OCI-LY1 (cell line): Measurements from ENCODE around the gene ABCD3.

ENCODE experiments used
- H2AFZ ChIP-seq: fragments of 200-600 bp; sonication (generic), shearing (Covaris generic); 2 replicates; pipeline ENCODE4 v1.6.0; 2014; ENCODE audit warnings: antibody characterized with exemption, mild to moderate bottlenecking, low read length
- H3F3A ChIP-seq: fragments of 200-600 bp; sonication (generic), shearing (Covaris generic); 2 replicates; pipeline ENCODE4 v1.6.0; 2014; ENCODE audit warnings: mild to moderate bottlenecking, antibody characterized with exemption, low read length, moderate library complexity; ENCODE audit not compliant: insufficient read depth
- H3K27ac ChIP-seq: fragments of 200-600 bp; sonication (generic); 2 replicates; pipeline ENCODE4 v1.5.1; 2014; ENCODE audit warnings: low read length, mixed run types, mild to moderate bottlenecking, low read depth; ENCODE audit not compliant: poor library complexity, severe bottlenecking
- H3K27me3 ChIP-seq: fragments of 200-600 bp; sonication (generic); 2 replicates; pipeline ENCODE4 v1.6.0; 2014; ENCODE audit warnings: antibody characterized with exemption, mild to moderate bottlenecking, low read length, moderate library complexity; ENCODE audit not compliant: insufficient read depth
- H3K36me3 ChIP-seq: fragments of 200-600 bp; sonication (generic); 2 replicates; pipeline ENCODE4 v1.6.1; 2014; ENCODE audit warnings: mild to moderate bottlenecking, antibody characterized with exemption, low read length, moderate library complexity, mixed read lengths; ENCODE audit not compliant: insufficient read depth
- H3K4me1 ChIP-seq: fragments of 200-600 bp; sonication (generic); 2 replicates; pipeline ENCODE4 v1.5.1; 2014; ENCODE audit warnings: mild to moderate bottlenecking, low read length, moderate library complexity; ENCODE audit not compliant: insufficient read depth, severe bottlenecking
- H3K4me2 ChIP-seq: fragments of 200-600 bp; sonication (generic), shearing (Covaris generic); 2 replicates; pipeline ENCODE4 v1.6.1; 2014; ENCODE audit warnings: low read length
- H3K4me3 ChIP-seq: fragments of 200-600 bp; sonication (generic); 2 replicates; pipeline ENCODE4 v1.5.1; 2014; ENCODE audit warnings: low read length, low read depth, mild to moderate bottlenecking, mixed read lengths; ENCODE audit not compliant: poor library complexity, severe bottlenecking
- H3K79me2 ChIP-seq: fragments of 200-600 bp; shearing (Covaris generic); 2 replicates; pipeline ENCODE4 v1.6.1; 2016; ENCODE audit warnings: mixed run types, low read length, mixed read lengths; ENCODE audit not compliant: insufficient read depth
- H3K9ac ChIP-seq: fragments of 200-600 bp; sonication (generic), shearing (Covaris generic); 2 replicates; pipeline ENCODE4 v1.6.1; 2014; ENCODE audit warnings: mild to moderate bottlenecking, low read length, mixed read lengths
- H3K9me2 ChIP-seq: fragments of 200-600 bp; sonication (generic), shearing (Covaris generic); 2 replicates; pipeline ENCODE4 v1.6.1; 2014; ENCODE audit warnings: low read depth, mild to moderate bottlenecking, low read length, mixed read lengths
- H3K9me3 ChIP-seq: fragments of 200-600 bp; shearing (Covaris generic); 2 replicates; pipeline ENCODE4 v1.6.1; 2014; ENCODE audit warnings: low read length, mixed read lengths
- H4K20me1 ChIP-seq: fragments of 200-600 bp; sonication (generic), shearing (Covaris generic); 2 replicates; pipeline ENCODE4 v1.6.0; 2016; ENCODE audit warnings: mild to moderate bottlenecking, low read length; ENCODE audit not compliant: insufficient read depth
- EZH2 ChIP-seq: fragments of 200-600 bp; sonication (generic), shearing (Covaris generic); IDR thresholded peaks from 2 replicates; pipeline ENCODE4 v1.8.0; 2017; ENCODE audit warnings: borderline replicate concordance, mixed run types, mild to moderate bottlenecking, antibody characterized with exemption, low read length, moderate library complexity, mixed read lengths
- TF ChIP-seq, protein P1 (sequence below): fragments of 200-600 bp; sonication (generic), shearing (Covaris generic); IDR thresholded peaks from 2 replicates; pipeline ENCODE4 v1.5.1; 2017; ENCODE audit warnings: mild to moderate bottlenecking, antibody characterized with exemption, low read length, moderate library complexity, mixed read lengths

Gene ABCD3

DNA sequence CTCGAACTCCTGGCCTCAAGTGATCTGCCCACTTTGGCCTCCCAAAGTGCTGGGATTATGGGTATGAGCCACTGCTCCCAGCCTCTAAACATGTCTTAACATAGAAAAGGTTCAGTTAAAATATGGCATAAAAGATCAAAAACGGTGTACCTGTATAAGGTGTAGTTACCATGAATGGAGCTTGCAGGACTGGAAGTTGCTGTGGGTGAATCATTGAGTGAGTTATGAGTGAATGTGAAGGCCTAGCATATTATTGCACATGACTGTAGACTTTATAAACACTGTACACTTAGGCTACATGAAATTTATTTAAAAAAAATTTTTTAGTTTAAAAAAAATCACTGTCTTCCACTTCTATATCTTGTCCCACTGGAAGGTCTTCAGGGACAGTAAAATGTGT lies 15.7 kb downstream of the ABCD3 start:
- no peaks in the 10 kb centered on the region for H3K27me3 ChIP-seq
- H3K9ac ChIP-seq = no peak overlapping the region
- H4K20me1 ChIP-seq = no peaks in the 10 kb centered on the region
- no peak overlapping the region for H3K27ac ChIP-seq
- peaks cover 9% of the 10 kb centered on the region; the same call in 1 of the 2 replicates for H3K9me3 ChIP-seq
- H2AFZ ChIP-seq = no peak overlapping the region
- H3K4me2 ChIP-seq = no peak overlapping the region
- no peaks in the 10 kb centered on the region for H3K4me1 ChIP-seq
- no peaks in the 10 kb centered on the region; the same call in 1 of the 2 replicates for H3K36me3 ChIP-seq
- H3K79me2 ChIP-seq = peaks cover 12% of the 10 kb centered on the region
- no peak for TF ChIP-seq EZH2
- TF ChIP-seq, protein P1, sequence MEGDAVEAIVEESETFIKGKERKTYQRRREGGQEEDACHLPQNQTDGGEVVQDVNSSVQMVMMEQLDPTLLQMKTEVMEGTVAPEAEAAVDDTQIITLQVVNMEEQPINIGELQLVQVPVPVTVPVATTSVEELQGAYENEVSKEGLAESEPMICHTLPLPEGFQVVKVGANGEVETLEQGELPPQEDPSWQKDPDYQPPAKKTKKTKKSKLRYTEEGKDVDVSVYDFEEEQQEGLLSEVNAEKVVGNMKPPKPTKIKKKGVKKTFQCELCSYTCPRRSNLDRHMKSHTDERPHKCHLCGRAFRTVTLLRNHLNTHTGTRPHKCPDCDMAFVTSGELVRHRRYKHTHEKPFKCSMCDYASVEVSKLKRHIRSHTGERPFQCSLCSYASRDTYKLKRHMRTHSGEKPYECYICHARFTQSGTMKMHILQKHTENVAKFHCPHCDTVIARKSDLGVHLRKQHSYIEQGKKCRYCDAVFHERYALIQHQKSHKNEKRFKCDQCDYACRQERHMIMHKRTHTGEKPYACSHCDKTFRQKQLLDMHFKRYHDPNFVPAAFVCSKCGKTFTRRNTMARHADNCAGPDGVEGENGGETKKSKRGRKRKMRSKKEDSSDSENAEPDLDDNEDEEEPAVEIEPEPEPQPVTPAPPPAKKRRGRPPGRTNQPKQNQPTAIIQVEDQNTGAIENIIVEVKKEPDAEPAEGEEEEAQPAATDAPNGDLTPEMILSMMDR = no peak
- no peaks in the 10 kb centered on the region for H3F3A ChIP-seq
- H3K4me3 ChIP-seq = no peak overlapping the region
- H3K9me2 ChIP-seq = no peaks in the 10 kb centered on the region

DNA sequence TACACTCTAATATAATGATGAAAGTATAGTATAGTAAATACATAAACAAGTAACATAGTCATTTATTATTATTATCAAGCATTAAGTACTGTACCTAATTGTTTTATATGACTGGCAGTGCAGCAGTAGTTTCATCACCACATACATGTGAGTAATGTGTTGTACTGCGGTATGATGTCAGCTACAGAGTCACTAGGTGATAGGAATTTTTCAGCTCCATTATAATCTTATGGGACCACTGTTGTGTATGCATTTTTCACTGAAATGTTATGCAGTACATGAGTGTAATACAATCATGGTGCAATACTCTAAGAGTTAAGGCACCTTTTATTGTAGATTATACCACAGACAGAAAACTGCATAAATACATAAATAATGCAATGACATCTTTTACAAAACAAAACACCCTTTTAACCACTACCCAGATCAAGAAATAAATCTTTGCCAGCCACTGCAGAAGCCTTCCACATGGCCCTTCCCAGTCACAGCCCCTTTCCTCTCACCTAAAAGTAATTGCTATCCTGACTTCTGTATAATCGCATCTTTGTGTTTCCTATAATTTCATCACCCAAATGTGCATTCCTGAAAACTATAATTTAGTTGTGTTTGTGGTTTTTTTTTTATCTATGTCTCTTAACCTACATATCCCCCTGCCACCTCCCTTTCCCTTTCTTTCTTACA lies 16.3 kb downstream of the ABCD3 start:
- no peak overlapping the region for H3K27ac ChIP-seq
- H3K9me2 ChIP-seq = no peaks in the 10 kb centered on the region
- no peak overlapping the region for H3K9ac ChIP-seq
- no peaks in the 10 kb centered on the region for H3K4me1 ChIP-seq
- no peak for TF ChIP-seq EZH2
- TF ChIP-seq, protein P1 = no peak
- H3K79me2 ChIP-seq = peaks cover 12% of the 10 kb centered on the region
- H3K9me3 ChIP-seq = peaks cover 9% of the 10 kb centered on the region; the same call in 1 of the 2 replicates
- H3F3A ChIP-seq = no peaks in the 10 kb centered on the region
- no peaks in the 10 kb centered on the region for H4K20me1 ChIP-seq
- no peaks in the 10 kb centered on the region; the same call in 1 of the 2 replicates for H3K36me3 ChIP-seq
- H3K4me2 ChIP-seq = no peak overlapping the region
- no peak overlapping the region for H2AFZ ChIP-seq
- no peak overlapping the region for H3K4me3 ChIP-seq
- H3K27me3 ChIP-seq = no peaks in the 10 kb centered on the region

DNA sequence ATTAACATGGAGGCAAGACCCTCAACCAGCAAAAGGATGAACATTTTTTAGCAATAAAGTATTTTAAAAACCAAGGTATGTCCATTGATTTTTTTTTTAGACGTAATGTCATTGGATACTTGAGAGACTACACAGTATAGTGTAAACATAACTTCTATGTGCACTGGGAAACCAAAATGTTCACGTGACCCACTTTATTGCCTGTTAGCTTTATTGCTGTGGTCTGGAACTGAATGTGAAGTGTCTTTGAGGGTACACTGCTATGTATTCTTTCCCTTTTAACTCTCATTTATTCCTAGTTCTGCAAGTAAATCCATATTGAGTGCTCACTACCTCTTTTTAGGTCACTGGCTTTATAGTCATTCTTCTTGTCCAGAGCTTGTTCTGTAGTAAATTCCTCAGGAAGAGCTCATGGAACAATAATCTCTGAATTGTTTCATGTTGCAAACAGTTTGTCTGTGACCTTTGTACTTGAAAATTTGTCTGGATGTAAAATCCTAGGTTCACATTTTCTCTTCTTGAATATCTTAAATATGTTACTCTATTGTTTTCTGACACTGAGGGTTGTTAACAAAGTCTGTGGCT lies 20.6 kb downstream of the ABCD3 start:
- H4K20me1 ChIP-seq = no peaks in the 10 kb centered on the region
- TF ChIP-seq EZH2 = no peak
- TF ChIP-seq, protein P1 = no peak
- no peaks in the 10 kb centered on the region for H3K36me3 ChIP-seq

More for the DNA sequence above, 20.6 kb downstream of the ABCD3 start:
- Histone ChIP-seq H3K79me2 (peaks cover 8% of the 10 kb centered on the region), H3K4me2 (no peak overlapping the region), H2AFZ (no peak overlapping the region), H3F3A (no peaks in the 10 kb centered on the region), H3K27me3 (no peaks in the 10 kb centered on the region), H3K9me3 (peaks cover 12% of the 10 kb centered on the region; the same call in 1 of the 2 replicates), H3K27ac (no peak overlapping the region), H3K9ac (no peak overlapping the region), H3K9me2 (no peaks in the 10 kb centered on the region), H3K4me1 (no peaks in the 10 kb centered on the region), H3K4me3 (no peak overlapping the region)
